B cell (primary cell): ENCODE data around the gene MFRP. TPM values are rescaled to one million over a fixed set of nuclear protein-coding genes. Genes with fewer than 3 reads are reported as not detected.

Experiments used
- ATAC-seq: fragments of 200-7000 bp; cut with Tn5 transposase; one replicate; pipeline ENCODE4 v1.10.0; 2021; ENCODE audit warnings: low read depth, mild to moderate bottlenecking, moderate number of reproducible peaks, moderate library complexity
- CTCF ChIA-PET: fragments of 350-600 bp; sonication (Branson Sonifier 250); formaldehyde crosslinking; loops from one replicate; lab custom pipeline; 2021; ENCODE audit warnings: antibody characterized with exemption, inconsistent platforms; lab: Charles Lee
- POLR2A ChIA-PET: fragments of 350-600 bp; sonication (Branson Sonifier 250); formaldehyde crosslinking; loops from one replicate; lab custom pipeline; 2021; ENCODE audit warnings: antibody characterized with exemption; lab: Charles Lee
- DNase-seq: peaks from one replicate; pipeline ENCODE4 v3.0.0; 2013
- H2AFZ ChIP-seq: 2 replicates; pipeline ENCODE4 v1.6.1; 2012; ENCODE audit warnings: mild to moderate bottlenecking, low read depth, low read length; ENCODE audit not compliant: insufficient read depth, poor library complexity, severe bottlenecking
- H3K27ac ChIP-seq, 2 donors: 1 replicate in 1 of 2; 2 replicates in 1 of 2; pipeline ENCODE4 v1.5.1; 2012 to 2013; ENCODE audit warnings: low read length in 2 of 2, mild to moderate bottlenecking in 2 of 2, moderate library complexity in 1 of 2
- H3K27me3 ChIP-seq, 4 experiments: fragments of 200-600 bp in 1 of 4; sonication (generic) in 1 of 4; replicated peaks in 1 of 4; 1 replicate in 2 of 4; 2 replicates in 2 of 4; pipeline versions ENCODE4 v1.6.1 to v1.7.0; 2013 to 2016; ENCODE audit warnings: low read length in 3 of 4, mild to moderate bottlenecking in 2 of 4, mixed read lengths in 1 of 4, moderate library complexity in 1 of 4; ENCODE audit not compliant: insufficient read depth in 4 of 4, control insufficient read depth in 3 of 4; ENCODE audit errors: control extremely low read depth in 1 of 4
- H3K36me3 ChIP-seq, 2 experiments: replicated peaks in 1 of 2; 1 replicate in 1 of 2; 2 replicates in 1 of 2; pipeline versions ENCODE4 v1.6.1 to v1.7.1; 2013; ENCODE audit warnings: low read length in 1 of 2; ENCODE audit not compliant: insufficient read depth in 2 of 2, control insufficient read depth in 1 of 2; ENCODE audit errors: control extremely low read depth in 1 of 2, extremely low read depth in 1 of 2
- H3K4me1 ChIP-seq, 2 donors: fragments of 200-600 bp in 1 of 2; sonication (generic) in 1 of 2; 1 replicate in 1 of 2; 2 replicates in 1 of 2; pipeline versions ENCODE4 v1.5.1 to v1.6.1; 2013 to 2017; ENCODE audit warnings: low read length in 2 of 2; ENCODE audit not compliant: control insufficient read depth in 2 of 2, insufficient read depth in 2 of 2
- H3K4me2 ChIP-seq: replicated peaks from 2 replicates; pipeline ENCODE3; 2012; ENCODE audit warnings: mild to moderate bottlenecking, low read depth, low read length; ENCODE audit not compliant: poor library complexity, severe bottlenecking
- H3K4me3 ChIP-seq, 5 experiments: fragments of 200-600 bp in 1 of 5; sonication (generic) in 1 of 5; 1 replicate in 3 of 5; 2 replicates in 2 of 5; pipeline versions ENCODE4 v1.5.1 to v1.7.0; 2011 to 2016; ENCODE audit warnings: low read length in 4 of 5, mild to moderate bottlenecking in 4 of 5, low read depth in 2 of 5, control low read depth in 1 of 5, moderate library complexity in 1 of 5; ENCODE audit not compliant: insufficient read depth in 1 of 5; ENCODE audit errors: control extremely low read depth in 1 of 5, extremely low read depth in 1 of 5
- H3K79me2 ChIP-seq: fragments of 200-600 bp; sonication (generic); one replicate; pipeline ENCODE4 v1.6.0; 2016; ENCODE audit warnings: low read length; ENCODE audit not compliant: control insufficient read depth, insufficient read depth
- H3K9ac ChIP-seq: fragments of 200-600 bp; sonication (generic); 2 replicates; pipeline ENCODE4 v1.6.1; 2017; ENCODE audit warnings: mild to moderate bottlenecking, low read length, moderate library complexity
- H3K9me3 ChIP-seq, 3 donors: one replicate each; pipeline versions ENCODE4 v1.6.1 to v1.7.1; 2013; ENCODE audit warnings: low read length in 2 of 3; ENCODE audit not compliant: control insufficient read depth in 2 of 3, insufficient read depth in 1 of 3; ENCODE audit errors: control extremely low read depth in 1 of 3
- H4K20me1 ChIP-seq: 2 replicates; pipeline ENCODE4 v1.6.0; 2012; ENCODE audit warnings: mild to moderate bottlenecking, low read length; ENCODE audit not compliant: insufficient read depth, control insufficient read depth, poor library complexity, severe bottlenecking
- H3K27ac Mint-ChIP-seq: one replicate; pipeline ENCODE4 v1.8.0; 2021; ENCODE audit warnings: mixed read lengths
- H3K27me3 Mint-ChIP-seq: one replicate; pipeline ENCODE4 v1.8.0; 2021; ENCODE audit warnings: mixed read lengths
- H3K4me1 Mint-ChIP-seq: one replicate; pipeline ENCODE4 v1.8.0; 2021; ENCODE audit warnings: mixed read lengths
- H3K4me3 Mint-ChIP-seq: one replicate; pipeline ENCODE4 v1.8.0; 2021; ENCODE audit warnings: mixed read lengths
- H3K9me3 Mint-ChIP-seq: one replicate; pipeline ENCODE4 v1.8.0; 2022; ENCODE audit warnings: mixed read lengths; ENCODE audit not compliant: insufficient read depth
- CTCF ChIP-seq: fragments of 200-600 bp; IDR thresholded peaks from one replicate; pipeline ENCODE4 v1.8.0; 2022; ENCODE audit warnings: antibody characterized with exemption, mild to moderate bottlenecking
- EZH2 ChIP-seq: IDR thresholded peaks from 2 replicates; pipeline ENCODE4 v1.6.1; 2012; ENCODE audit warnings: borderline replicate concordance, low read depth, mild to moderate bottlenecking, moderate library complexity, low read length; ENCODE audit not compliant: insufficient read depth, poor library complexity, severe bottlenecking
- WGBS: methylation state at CpG from one replicate; pipeline ENCODE4 v1.1.5; 2013; ENCODE audit warnings: missing lambda C conversion rate; ENCODE audit not compliant: insufficient coverage; 5-methylcytosine and 5-hydroxymethylcytosine counted together
- intact Hi-C: fragments of 100-400 bp; cut with micrococcal nuclease; formaldehyde crosslinking; loops from one replicate; pipeline ENCODE4 v1.10.0; 2022
- polyA plus RNA-seq: library from polyadenylated mRNA; depleted of rRNA; stranded (reverse); fragments of >200 nt; gene quantifications from 2 replicates; pipeline ENCODE4 v1.2.3, GENCODE V29; 2012
- total RNA-seq, 2 donors: library from RNA; stranded (reverse); fragments of 120-200 nt in 1 of 2; gene quantifications; 1 replicate in 1 of 2; 2 replicates in 1 of 2; pipeline versions ENCODE4 v1.2.3 to v1.2.4, GENCODE V29; 2013 to 2022

MFRP gene
- total and polyA plus RNA-seq, 2 donors (not counting 1 experiment from before 2014, with no cell fraction given), result not detected

GRCh38 chr11:119374632-119375336 lies 28.3 kb upstream of the MFRP start:
- Histone ChIP-seq H3K9me3 (no peaks in the 10 kb centered on the region), H3K9ac (no peak overlapping the region), H3K27ac (no peak overlapping the region), H3K27me3 (peaks cover 0 to 6% (median 0%) of the 10 kb centered on the region in 4 experiments), H3K79me2 (no peaks in the 10 kb centered on the region), H3K4me3 (no peak overlapping the region), H3K36me3 (no peaks in the 10 kb centered on the region), H4K20me1 (no peaks in the 10 kb centered on the region), H2AFZ (no peak overlapping the region), H3K4me2 (no peak overlapping the region), H3K4me1 (no peaks in the 10 kb centered on the region)
- no peak for ATAC-seq
- Mint-ChIP-seq H3K27ac (no peak overlapping the region), H3K4me3 (no peak overlapping the region), H3K9me3 (no peaks in the 10 kb centered on the region), H3K27me3 (peaks cover 12% of the 10 kb centered on the region), H3K4me1 (no peaks in the 10 kb centered on the region)
- POLR2A ChIA-PET, result no interaction called here
- DNase-seq, result peak; percentile 11
- no peak for TF ChIP-seq EZH2
- TF ChIP-seq CTCF, result no peak
- intact Hi-C loops, result no loop called here
- 75% methylated on average over 7 of the region's 11 CpGs for WGBS
- CTCF ChIA-PET, result interaction anchor here (0.7 to 5.5 kb wide), 5 partner anchors 10 to 52 kb away, joined by 3 to 46 read pairs (median 3); no protein-coding TSS in a partner anchor
